ENCODE results near the gene CHRDL1.

DNA sequence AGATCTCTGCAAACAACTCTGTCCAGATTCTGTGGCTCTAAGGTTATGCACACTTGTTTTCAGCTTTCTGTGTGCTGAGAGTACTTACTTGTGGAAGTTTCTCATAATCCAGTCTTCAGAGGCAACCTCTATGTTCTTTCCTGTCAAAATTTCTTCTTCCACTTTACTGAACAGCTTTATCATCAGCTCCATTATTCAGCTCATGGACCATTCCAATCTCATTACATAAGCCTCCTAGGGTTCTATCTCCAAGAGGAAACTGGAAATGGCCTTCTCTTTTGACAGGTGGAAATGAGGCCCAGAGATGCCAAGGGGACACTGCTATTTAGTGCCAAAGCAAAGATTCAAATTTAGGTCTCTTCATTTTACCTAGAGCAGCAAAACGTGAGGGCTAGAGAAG is 61.3 kb downstream of the CHRDL1 start:
- TF ChIP-seq EZH2 (IDR thresholded peaks at IDR 0.05; ENCODE audit: borderline replicate concordance, low read depth, low read length, severe bottlenecking) (no peak), JUN (IDR thresholded peaks at IDR 0.05; ENCODE audit: borderline replicate concordance, insufficient read depth, insufficient read length, low read depth) (no peak)
- TF ChIP-seq, protein P1, sequence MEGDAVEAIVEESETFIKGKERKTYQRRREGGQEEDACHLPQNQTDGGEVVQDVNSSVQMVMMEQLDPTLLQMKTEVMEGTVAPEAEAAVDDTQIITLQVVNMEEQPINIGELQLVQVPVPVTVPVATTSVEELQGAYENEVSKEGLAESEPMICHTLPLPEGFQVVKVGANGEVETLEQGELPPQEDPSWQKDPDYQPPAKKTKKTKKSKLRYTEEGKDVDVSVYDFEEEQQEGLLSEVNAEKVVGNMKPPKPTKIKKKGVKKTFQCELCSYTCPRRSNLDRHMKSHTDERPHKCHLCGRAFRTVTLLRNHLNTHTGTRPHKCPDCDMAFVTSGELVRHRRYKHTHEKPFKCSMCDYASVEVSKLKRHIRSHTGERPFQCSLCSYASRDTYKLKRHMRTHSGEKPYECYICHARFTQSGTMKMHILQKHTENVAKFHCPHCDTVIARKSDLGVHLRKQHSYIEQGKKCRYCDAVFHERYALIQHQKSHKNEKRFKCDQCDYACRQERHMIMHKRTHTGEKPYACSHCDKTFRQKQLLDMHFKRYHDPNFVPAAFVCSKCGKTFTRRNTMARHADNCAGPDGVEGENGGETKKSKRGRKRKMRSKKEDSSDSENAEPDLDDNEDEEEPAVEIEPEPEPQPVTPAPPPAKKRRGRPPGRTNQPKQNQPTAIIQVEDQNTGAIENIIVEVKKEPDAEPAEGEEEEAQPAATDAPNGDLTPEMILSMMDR (IDR thresholded peaks at IDR 0.05; ENCODE audit: extremely low read depth in 1 of 2, insufficient read depth in 1 of 2, low read depth in 1 of 2, low read length in 2 of 2) = no peak
- TF ChIP-seq, protein P2, sequence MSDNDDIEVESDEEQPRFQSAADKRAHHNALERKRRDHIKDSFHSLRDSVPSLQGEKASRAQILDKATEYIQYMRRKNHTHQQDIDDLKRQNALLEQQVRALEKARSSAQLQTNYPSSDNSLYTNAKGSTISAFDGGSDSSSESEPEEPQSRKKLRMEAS (IDR thresholded peaks at IDR 0.05; ENCODE audit: insufficient read depth, insufficient read length) = no peak

All from endothelial cell of umbilical vein (primary cell).